ENCODE measurements around the gene NOTCH1. TPM values are rescaled to one million over a fixed set of nuclear protein-coding genes. Genes with fewer than 3 reads are reported as not detected.

The NOTCH1 gene
- total RNA-seq, 1 experiment from 2014 or later: 37.2 TPM

DNA sequence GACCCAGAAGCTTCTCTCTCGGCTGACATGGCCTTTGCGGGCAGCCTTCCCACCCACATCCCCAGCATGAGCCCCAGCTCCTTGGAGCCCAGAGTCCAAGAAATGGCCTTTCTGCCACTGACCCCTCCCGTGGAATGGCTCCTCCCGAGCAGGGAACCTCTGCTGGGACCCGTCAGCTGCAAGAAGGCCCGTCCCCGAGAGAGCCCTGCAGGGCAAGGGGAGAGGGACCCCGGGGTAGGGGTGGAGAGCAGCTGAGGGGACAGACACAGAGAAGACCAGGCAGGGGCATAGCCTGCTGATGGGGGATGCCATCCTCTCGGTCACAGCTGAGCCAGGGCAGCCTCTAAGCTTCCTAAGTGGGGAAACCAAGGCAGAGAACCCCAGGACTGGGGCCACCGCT lies 11.2 kb upstream of the NOTCH1 start:
- ChIA-PET POLR2A (ENCODE audit: low non-redundant PET) (no interaction called here), CTCF (no interaction called here)
- no peaks in the 10 kb centered on the region for H3K36me3 ChIP-seq (ENCODE audit: insufficient read depth, low read length, poor library complexity, severe bottlenecking)
- BruUV-seq (replicated peaks): no TSS peak
- no peak overlapping the region for H3K27ac ChIP-seq (ENCODE audit: low read depth, low read length, poor library complexity, severe bottlenecking)
- intact Hi-C loops (cut with micrococcal nuclease; ENCODE audit: unreplicated experiment): no loop called here
- no peaks in the 10 kb centered on the region for H3K27me3 ChIP-seq (replicated peaks; ENCODE audit: insufficient read depth, low read depth, low read length, poor library complexity)
- peaks cover 3% of the 10 kb centered on the region for H3K4me1 ChIP-seq (ENCODE audit: insufficient read depth, low read length, poor library complexity, severe bottlenecking)
- DNase-seq (ENCODE audit: low spot score): no peak
- no peaks in the 10 kb centered on the region for H3K9me3 ChIP-seq (ENCODE audit: low read depth, low read length, poor library complexity, severe bottlenecking)
- TF ChIP-seq, protein P1, sequence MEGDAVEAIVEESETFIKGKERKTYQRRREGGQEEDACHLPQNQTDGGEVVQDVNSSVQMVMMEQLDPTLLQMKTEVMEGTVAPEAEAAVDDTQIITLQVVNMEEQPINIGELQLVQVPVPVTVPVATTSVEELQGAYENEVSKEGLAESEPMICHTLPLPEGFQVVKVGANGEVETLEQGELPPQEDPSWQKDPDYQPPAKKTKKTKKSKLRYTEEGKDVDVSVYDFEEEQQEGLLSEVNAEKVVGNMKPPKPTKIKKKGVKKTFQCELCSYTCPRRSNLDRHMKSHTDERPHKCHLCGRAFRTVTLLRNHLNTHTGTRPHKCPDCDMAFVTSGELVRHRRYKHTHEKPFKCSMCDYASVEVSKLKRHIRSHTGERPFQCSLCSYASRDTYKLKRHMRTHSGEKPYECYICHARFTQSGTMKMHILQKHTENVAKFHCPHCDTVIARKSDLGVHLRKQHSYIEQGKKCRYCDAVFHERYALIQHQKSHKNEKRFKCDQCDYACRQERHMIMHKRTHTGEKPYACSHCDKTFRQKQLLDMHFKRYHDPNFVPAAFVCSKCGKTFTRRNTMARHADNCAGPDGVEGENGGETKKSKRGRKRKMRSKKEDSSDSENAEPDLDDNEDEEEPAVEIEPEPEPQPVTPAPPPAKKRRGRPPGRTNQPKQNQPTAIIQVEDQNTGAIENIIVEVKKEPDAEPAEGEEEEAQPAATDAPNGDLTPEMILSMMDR (conservative IDR thresholded peaks at IDR 0.05; ENCODE audit: low read depth, low read length): no peak
- no peak for TF ChIP-seq EZH2 (IDR thresholded peaks at IDR 0.05; ENCODE audit: borderline replicate concordance, low read depth, low read length, poor library complexity, severe bottlenecking)
- no peak overlapping the region for H3K4me3 ChIP-seq (ENCODE audit: low read depth, low read length, poor library complexity, severe bottlenecking)

DNA sequence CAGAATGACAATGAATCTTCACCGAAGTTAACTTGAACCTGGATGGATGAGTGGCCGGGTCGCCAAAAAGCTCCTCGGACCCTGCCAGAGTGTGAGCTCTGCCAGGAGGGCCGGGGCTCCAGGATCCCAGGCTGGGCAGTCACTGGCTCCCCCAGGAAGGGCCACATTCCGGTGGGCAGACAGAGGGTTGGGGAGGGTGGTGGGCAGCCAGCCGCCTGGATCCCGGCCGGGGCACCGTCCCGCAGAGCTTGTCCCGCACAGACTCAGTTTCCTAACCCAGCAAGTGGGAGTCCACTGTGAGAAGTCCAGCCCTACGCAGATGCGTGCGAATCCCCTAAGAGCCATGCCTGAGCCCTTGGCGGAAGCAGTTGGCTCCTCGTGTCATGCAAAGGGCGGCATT lies 10.3 kb upstream of the NOTCH1 start:
- no peak overlapping the region for H3K27ac ChIP-seq (ENCODE audit: low read depth, low read length, poor library complexity, severe bottlenecking)
- no peak for DNase-seq (ENCODE audit: low spot score)
- H3K9me3 ChIP-seq (ENCODE audit: low read depth, low read length, poor library complexity, severe bottlenecking): no peaks in the 10 kb centered on the region
- TF ChIP-seq EZH2 (IDR thresholded peaks at IDR 0.05; ENCODE audit: borderline replicate concordance, low read depth, low read length, poor library complexity, severe bottlenecking): no peak
- TF ChIP-seq, protein P1 (conservative IDR thresholded peaks at IDR 0.05; ENCODE audit: low read depth, low read length): no peak
- intact Hi-C loops (cut with micrococcal nuclease; ENCODE audit: unreplicated experiment): no loop called here
- BruUV-seq (replicated peaks): no TSS peak
- H3K27me3 ChIP-seq (replicated peaks; ENCODE audit: insufficient read depth, low read depth, low read length, poor library complexity): no peaks in the 10 kb centered on the region
- H3K4me3 ChIP-seq (ENCODE audit: low read depth, low read length, poor library complexity, severe bottlenecking): no peak overlapping the region
- ChIA-PET POLR2A (ENCODE audit: low non-redundant PET) (no interaction called here), CTCF (no interaction called here)
- peaks cover 12% of the 10 kb centered on the region for H3K4me1 ChIP-seq (ENCODE audit: insufficient read depth, low read length, poor library complexity, severe bottlenecking)
- H3K36me3 ChIP-seq (ENCODE audit: insufficient read depth, low read length, poor library complexity, severe bottlenecking): no peaks in the 10 kb centered on the region

DNA sequence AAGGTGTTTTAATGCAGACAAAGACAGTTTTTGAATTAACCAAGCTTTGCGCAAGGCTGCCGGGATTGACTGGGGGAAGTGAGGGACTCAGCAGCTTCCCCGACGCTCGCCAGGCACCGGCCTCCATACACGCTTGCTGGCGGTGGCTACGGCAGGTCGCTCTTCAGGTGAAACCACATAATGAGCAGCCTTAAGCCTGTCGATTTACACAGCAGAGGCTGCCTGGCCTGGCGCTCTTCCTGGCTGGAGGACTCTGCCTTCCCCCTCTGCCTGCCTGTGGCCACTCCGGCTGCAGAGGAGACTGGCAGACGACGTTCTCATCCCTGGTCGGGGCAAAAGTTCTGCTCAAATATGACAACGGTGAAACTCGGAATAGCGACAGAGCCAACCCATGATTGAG lies 9.0 kb upstream of the NOTCH1 start:
- POLR2A ChIA-PET (ENCODE audit: low non-redundant PET): no interaction called here
- Histone ChIP-seq H3K27ac (ENCODE audit: low read depth, low read length, poor library complexity, severe bottlenecking) (no peak overlapping the region), H3K36me3 (ENCODE audit: insufficient read depth, low read length, poor library complexity, severe bottlenecking) (no peaks in the 10 kb centered on the region), H3K9me3 (ENCODE audit: low read depth, low read length, poor library complexity, severe bottlenecking) (no peaks in the 10 kb centered on the region), H3K4me1 (ENCODE audit: insufficient read depth, low read length, poor library complexity, severe bottlenecking) (peaks cover 17% of the 10 kb centered on the region), H3K27me3 (replicated peaks; ENCODE audit: insufficient read depth, low read depth, low read length, poor library complexity) (no peaks in the 10 kb centered on the region), H3K4me3 (ENCODE audit: low read depth, low read length, poor library complexity, severe bottlenecking) (no peak overlapping the region)
- intact Hi-C loops (cut with micrococcal nuclease; ENCODE audit: unreplicated experiment): no loop called here
- DNase-seq (ENCODE audit: low spot score): no peak
- no peak for TF ChIP-seq EZH2 (IDR thresholded peaks at IDR 0.05; ENCODE audit: borderline replicate concordance, low read depth, low read length, poor library complexity, severe bottlenecking)
- TF ChIP-seq, protein P1 (conservative IDR thresholded peaks at IDR 0.05; ENCODE audit: low read depth, low read length): no peak
- CTCF ChIA-PET: no interaction called here
- no TSS peak for BruUV-seq (replicated peaks)

Measured in A673 (cell line).